Mononuclear cell (primary cell): ENCODE data around the gene ASIC3. TPM values are rescaled to one million over a fixed set of nuclear protein-coding genes. Genes with fewer than 3 reads are reported as not detected.

ENCODE experiments used
- H3K27me3 ChIP-seq: 2 replicates; pipeline ENCODE4 v1.6.0; 2011; ENCODE audit warnings: low read length, control low read depth; ENCODE audit not compliant: insufficient read depth
- H3K4me1 ChIP-seq: 2 replicates; pipeline ENCODE4 v1.5.1; 2011; ENCODE audit warnings: mild to moderate bottlenecking, low read length, control low read depth; ENCODE audit not compliant: insufficient read depth
- H3K4me3 ChIP-seq: 2 replicates; pipeline ENCODE4 v1.5.1; 2011; ENCODE audit warnings: mild to moderate bottlenecking, low read length, moderate library complexity
- H3K9me3 ChIP-seq: 2 replicates; pipeline ENCODE4 v1.5.1; 2011; ENCODE audit warnings: low read depth, mild to moderate bottlenecking, control low read depth, low read length
- total RNA-seq: library from RNA; depleted of rRNA; stranded (reverse); fragments of >200 nt; gene quantifications from one replicate; pipeline ENCODE4 v1.2.3, GENCODE V29; 2012

The ASIC3 gene
- total RNA-seq, 1 donor = 0.84 TPM

DNA sequence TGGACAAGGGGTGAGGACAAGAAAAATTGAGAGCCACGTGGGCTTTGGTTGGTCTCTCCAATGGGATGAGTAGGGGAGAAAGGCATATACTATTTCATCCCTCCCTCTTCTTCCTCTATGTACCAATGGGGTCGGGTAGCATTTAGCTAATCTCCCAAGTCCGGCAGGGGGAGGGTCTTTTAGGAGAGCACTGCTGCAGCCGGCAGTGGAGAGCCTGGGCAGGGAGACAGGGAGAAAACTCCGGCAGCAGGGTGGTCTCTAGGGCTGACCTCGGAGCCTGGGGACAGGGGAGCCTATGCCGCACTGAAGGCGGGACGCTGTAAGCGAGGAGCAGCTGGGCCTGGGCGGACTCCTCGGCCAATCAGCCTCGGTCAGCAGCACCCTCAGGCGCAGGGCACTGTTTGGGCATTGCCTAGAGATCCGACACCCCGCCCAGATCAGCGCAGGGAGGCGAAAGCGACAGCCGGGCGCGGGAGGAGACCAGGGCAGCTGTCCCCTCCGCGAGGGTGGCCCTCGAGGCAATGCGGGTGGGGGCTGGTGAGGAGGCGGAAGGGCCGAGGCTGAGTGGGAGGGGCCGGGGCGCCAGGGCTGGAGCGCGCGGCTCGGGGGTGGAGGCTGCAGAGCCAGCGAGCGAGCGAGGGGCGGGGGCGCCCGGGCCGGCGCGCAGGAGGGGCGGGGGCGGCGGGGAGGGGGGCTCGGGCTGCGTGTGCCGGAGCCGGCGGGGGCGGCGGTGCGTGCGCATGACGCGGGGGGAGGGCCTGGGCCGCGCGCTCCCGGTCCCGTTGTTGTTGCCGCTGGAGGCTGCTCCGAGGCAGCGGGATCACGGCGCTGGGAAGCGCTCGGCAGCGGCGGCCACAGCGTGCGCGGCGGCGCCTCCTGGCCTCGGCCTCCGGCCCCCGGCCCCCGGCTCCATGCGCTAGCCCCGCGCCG lies 37.6 kb downstream of the ASIC3 start, which contains the start of gene AGAP3:
Gene AGAP3 (plus strand): TSS at position 785 of the 930 bp plus-strand sequence. CDS start 267 bp downstream, outside the sequence.
- peak within 1 kb of the TSS; percentile 55 for H3K4me3 ChIP-seq
- H3K4me1 ChIP-seq = peaks cover 71% of the 10 kb centered on the region
- no peaks in the 10 kb centered on the region for H3K9me3 ChIP-seq
- H3K27me3 ChIP-seq = peaks cover 6% of the 10 kb centered on the region

DNA sequence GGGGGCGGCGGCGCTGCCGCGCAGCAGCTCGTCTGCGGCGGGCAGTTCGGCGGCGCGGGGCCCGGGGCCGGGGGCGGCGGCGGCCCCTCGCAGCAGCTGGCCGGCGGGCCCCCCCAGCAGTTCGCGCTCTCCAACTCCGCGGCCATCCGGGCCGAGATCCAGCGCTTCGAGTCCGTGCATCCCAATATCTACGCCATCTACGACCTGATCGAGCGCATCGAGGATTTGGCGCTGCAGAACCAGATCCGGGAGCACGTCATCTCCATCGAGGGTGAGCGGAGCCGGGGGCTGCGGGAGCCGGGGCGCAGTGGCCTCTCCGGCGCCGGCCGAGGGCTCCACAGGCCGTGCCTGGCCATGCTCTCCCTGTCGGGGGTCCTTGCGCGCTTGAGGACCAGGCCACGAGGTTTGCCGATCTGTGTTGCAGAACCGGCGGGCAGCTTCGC lies 38.5 kb downstream of the ASIC3 start:
- peaks cover 62% of the 10 kb centered on the region for H3K4me1 ChIP-seq
- peak overlapping the region; percentile 55 for H3K4me3 ChIP-seq
- no peaks in the 10 kb centered on the region for H3K9me3 ChIP-seq
- H3K27me3 ChIP-seq = peaks cover 6% of the 10 kb centered on the region

DNA sequence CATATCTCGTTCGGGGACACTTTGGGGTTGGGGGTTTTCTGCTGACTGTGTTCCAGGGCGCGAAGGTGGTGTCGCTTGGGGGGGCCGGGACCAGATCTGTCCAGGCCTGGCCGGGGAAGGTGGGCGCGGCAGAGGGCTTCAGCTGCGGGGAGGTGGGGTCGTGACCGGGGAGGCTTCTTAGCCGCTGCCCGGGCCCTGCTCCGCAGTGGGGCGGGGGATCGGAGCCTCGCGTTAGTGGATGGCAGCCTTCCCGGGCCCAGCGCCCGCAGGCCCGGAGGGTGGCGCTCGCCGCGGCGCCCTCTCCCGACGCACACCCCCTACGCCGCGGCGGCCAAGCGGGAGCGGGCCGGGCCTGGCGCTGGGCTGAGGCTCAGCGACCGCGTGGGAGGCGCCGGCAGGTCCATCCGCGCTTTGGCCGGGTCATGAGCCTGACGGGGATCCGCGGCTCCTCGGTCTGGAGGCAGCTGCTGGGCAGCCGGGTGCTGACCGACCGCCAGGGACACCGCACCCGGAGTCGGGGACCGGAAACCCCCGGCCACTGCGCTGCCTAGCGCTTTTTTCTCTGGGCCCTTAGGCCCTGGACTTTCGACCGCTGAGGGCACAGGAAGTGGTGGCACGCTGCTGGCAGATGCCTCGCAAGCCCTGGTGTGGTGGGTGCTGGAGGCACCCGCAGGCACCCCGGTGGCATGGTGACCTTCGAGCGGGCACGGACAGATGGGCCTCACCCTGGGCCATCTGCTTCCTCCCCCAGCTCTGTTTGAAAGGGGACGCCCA lies 39.1 kb downstream of the ASIC3 start:
- Histone ChIP-seq H3K9me3 (no peaks in the 10 kb centered on the region), H3K27me3 (peaks cover 6% of the 10 kb centered on the region), H3K4me3 (peak overlapping the region; percentile 55), H3K4me1 (peaks cover 56% of the 10 kb centered on the region)

DNA sequence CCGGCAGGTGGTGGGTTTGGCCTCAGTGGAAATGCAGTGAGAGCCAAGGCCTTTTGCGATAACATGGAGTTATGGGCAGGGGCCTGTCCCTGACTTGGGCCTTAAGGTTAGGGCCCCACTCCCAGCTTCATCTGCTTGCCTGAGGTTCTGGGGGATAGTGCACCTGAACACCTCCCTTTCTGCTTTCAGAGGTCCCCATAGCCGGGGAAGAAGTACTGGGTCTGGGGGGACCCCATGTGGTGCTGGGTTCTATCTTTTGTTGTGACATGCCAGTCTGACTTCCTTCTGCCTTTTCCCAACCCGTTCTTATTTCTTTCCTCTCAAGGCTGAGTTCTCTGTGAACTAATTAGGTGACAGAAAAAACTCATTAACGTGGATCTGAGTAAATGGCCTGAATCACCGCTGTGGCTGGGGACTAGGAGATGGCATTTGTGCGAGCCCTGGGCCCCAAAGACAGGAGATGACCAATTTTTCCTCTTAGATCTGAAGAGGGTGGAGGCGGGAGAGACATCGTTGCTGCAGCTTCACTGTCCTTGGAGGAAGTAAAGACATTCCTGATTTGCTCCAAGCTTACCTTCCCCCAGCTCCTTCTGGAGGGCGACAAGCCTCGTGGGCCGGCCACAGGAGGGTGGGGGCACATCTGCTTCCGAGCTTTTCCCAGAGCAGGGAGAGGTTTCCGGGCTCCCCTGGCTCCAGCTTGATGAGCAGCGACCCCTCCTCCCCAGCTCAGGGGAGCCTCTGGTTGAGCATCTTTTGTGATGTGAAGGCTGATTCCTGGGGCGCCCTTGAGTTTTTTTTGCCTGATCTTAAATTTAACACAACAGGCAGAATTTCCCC lies 39.9 kb downstream of the ASIC3 start:
- Histone ChIP-seq H3K4me3 (peak overlapping the region; percentile 55), H3K27me3 (peaks cover 6% of the 10 kb centered on the region), H3K9me3 (no peaks in the 10 kb centered on the region), H3K4me1 (peaks cover 52% of the 10 kb centered on the region)

DNA sequence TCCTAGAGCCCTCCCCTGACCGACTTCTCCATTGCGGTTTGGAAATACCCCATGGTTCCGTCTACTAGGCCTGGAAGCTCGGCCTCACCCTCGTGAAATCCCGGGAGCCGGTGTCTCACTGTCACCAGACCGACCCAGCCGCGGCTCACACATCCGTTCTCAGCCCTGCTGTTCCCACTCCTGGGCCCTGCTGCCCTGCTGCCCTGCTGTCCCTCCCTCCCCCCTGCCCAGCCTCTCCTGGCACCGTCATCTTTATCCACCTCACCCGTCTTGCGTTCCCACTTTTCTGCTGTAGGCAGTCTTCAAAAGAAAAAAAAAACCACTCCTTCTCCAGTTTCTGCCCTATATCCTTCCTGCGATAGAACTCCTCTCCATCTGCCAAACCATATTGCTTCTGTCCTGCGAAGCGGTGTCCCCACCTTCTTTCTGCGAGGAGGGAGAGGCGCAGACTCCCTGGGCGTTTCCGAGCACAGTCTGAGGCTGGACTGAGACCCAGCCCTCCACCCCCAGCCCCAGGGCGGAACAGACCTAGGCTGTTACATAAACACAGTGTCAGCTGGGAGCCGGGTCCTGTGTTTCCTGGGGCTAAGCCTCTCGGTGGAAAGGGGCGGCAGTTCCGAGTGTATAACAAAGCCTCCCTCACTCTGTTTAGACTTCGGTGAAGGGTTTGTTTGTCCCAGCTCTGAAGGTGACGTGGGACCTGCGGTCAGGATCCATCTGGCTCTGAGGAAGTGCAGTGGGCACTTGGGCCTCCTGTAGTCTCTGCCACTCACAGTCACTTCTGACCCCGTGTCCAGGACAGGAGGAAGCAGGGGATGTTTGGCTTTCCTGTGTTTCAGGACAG lies 40.7 kb downstream of the ASIC3 start:
- Histone ChIP-seq H3K4me3 (peak overlapping the region; percentile 8), H3K27me3 (peaks cover 6% of the 10 kb centered on the region), H3K4me1 (peaks cover 45% of the 10 kb centered on the region), H3K9me3 (no peaks in the 10 kb centered on the region)

DNA sequence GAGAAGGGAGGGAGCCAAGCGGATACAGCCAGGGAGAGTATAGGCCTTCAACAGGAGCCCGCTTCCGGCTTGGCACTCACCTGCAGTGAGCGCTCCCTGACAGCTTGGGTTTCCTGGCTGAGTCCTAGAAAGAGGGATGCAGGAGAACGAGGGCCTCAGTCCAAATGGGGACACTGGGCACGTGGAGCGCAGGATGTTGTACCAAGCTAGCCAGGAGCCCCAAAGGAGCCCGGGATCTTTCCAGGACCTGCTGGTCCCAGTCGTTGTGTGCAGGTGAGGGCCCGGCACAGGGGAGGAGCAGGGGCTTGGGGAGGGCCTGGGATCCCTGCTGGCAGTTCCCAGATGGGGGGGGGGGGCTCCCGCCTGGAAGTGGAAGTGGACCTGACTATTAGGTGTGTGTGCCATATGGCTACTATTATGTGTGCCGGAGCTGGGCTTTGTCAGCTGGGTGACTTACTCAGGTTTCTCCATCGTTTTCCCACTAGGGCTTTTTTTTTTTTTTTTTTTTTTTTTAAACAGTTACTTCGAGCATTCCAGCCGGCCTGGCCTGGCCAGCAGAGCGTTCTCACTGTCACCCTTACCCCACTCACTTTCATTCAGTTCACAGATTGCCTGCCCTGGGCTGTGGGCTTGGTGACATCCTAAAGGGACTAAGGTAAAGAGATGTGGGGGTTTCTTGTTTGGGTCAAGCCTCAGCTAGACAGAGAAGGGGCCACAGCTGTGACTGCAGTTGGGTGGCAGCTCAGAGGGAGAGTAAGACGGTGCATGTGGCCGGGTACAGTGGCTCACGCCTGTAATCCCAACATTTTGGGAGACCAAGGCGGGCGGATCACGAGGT lies 41.8 kb downstream of the ASIC3 start:
- Histone ChIP-seq H3K9me3 (no peaks in the 10 kb centered on the region), H3K4me3 (no peak overlapping the region), H3K27me3 (peaks cover 5% of the 10 kb centered on the region), H3K4me1 (peaks cover 44% of the 10 kb centered on the region)

DNA sequence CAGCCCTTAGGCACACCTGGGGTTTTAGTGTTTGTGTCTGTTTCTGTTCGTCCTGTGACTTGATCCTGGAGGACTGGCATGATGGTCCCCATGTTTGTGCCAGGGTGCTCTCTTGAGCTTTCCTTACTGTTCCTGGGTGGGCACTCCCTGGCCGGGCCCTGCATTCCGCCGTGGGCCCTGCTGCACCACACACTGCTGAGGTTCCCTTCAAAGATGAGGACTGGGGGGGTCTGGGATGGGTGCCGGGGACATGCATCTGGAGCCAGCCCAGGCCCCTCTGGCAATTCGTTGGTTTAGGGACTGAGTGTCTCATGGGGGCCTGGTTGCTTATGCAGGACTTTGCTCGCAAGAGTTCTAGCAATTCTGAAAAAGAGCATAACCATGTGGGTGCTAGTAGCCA lies 42.7 kb downstream of the ASIC3 start:
- Histone ChIP-seq H3K4me3 (no peak overlapping the region), H3K9me3 (no peaks in the 10 kb centered on the region), H3K4me1 (peaks cover 36% of the 10 kb centered on the region), H3K27me3 (no peaks in the 10 kb centered on the region)

DNA sequence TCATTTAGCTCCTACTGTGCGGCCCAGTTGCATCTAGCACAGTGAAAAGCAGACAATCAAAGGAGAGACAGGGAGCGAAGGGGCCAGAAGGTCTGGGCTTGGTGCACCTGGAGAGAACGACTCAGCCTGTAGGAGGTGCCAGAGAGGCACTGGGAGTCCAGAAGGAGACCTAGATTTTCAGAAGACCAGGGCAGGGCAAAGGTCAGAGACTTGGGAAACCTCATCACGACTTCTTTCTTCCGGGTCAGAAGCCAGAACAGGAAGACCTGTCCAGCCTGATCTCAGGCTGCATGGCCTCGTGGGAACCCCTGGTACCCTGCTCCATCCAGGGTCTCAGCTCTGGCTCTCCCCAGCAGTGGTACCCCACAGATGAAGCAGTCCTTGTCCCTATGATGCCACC lies 43.1 kb downstream of the ASIC3 start:
- Histone ChIP-seq H3K9me3 (no peaks in the 10 kb centered on the region), H3K4me3 (no peak overlapping the region), H3K27me3 (no peaks in the 10 kb centered on the region), H3K4me1 (peaks cover 35% of the 10 kb centered on the region)

DNA sequence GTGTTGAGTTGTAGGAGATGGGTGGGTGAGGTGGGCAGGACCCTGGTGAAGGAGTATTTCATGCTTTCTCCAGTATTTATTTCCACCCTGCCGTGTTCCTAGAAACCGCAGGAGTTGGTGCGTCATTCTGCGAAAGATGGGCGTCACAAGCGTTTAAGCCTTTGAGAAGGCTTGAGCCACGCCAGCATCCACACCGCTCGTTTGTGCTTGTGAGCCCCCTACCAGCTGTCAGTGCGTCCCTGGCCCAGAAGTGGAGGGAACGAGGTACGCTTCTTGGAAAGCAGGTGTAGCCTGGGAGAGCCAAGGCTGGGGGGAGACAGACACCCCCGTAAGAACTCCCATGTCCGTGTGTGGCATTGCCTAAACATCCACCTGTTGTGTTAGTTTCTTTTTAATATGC lies 43.7 kb downstream of the ASIC3 start:
- Histone ChIP-seq H3K9me3 (no peaks in the 10 kb centered on the region), H3K27me3 (no peaks in the 10 kb centered on the region), H3K4me1 (peaks cover 34% of the 10 kb centered on the region)

DNA sequence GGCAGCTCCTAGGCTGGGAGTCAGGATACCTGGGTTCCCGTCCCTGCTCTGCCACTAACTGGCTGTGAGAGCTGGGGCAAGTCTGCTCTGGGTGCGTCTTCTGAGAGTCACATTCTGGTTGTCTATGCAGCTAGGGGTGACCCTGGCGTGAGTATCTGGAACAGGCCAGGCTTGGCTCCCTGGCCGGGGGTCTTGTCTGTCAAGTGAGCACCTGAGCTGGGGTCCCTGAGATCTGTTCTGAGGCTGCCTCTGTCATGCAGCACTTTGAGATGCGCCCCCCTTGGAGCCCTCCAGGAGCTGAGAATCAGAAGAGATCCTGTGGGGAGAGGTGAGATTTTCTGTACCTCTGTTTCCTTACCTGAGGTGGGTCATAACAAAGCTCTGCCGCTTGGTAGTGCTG lies 45.4 kb downstream of the ASIC3 start:
- Histone ChIP-seq H3K4me1 (peaks cover 16% of the 10 kb centered on the region), H3K4me3 (no peak overlapping the region), H3K9me3 (no peaks in the 10 kb centered on the region), H3K27me3 (no peaks in the 10 kb centered on the region)

More for the DNA sequence above, 43.7 kb downstream of the ASIC3 start:
- H3K4me3 ChIP-seq = no peak overlapping the region

DNA sequence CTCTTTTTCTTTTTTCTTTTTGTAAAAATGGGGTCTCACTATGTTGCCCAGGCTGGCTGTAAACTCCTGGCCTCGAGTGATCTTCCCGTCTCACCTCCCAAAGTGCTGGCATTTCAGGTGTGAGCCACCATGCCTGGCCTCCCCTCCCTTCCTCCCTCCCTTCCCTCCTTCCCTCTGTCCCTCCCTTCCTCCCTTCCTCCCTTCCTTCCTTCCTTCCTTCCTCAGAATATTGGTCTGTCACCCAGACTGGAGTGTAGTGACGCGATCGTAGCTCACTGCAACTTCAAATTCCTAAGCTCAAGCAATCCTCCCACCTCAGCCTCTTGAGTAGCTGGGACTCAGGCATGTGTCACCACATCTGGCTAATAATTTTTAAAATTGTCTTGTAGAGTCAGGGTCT lies 46.3 kb downstream of the ASIC3 start:
- Histone ChIP-seq H3K27me3 (no peaks in the 10 kb centered on the region), H3K4me3 (no peak overlapping the region), H3K4me1 (peaks cover 7% of the 10 kb centered on the region), H3K9me3 (no peaks in the 10 kb centered on the region)

DNA sequence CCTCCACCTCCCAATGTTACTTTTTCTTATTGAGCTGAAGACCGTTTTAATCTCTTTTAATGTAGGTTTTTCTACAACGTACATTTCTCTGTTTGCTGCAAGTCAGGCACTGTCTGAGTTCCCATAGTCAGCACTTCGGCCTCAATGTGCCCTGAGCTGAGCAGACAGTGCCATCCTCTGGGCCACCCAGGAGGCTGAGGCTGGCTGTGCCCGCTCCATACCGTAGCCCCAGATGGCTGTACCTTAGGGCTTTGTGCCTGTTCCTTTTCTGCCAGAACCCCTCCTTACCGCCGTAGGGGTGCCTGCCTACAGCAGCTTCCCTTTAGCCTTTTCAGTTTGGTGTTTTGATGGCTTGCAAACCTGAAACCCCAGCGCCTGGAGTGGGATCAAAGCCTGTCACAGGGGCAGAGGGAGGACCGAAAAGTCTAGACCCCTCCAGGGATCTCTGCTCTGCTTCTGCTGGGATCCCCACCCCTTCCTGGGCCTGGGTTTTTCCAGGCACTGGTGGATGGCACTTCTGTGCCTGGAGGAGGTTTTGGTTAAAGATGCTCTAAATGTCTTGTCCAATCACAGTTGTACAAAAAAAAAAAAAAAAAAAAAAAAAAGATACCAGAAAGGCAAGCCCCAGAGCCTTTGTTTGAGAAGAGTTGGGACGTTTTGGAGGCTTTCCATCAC lies 46.9 kb downstream of the ASIC3 start:
- no peaks in the 10 kb centered on the region for H3K9me3 ChIP-seq
- no peak overlapping the region for H3K4me3 ChIP-seq
- no peaks in the 10 kb centered on the region for H3K27me3 ChIP-seq

More for the DNA sequence above, 46.9 kb downstream of the ASIC3 start:
- H3K4me1 ChIP-seq = peaks cover 1% of the 10 kb centered on the region
